Spleen (tissue), 7 donors: ENCODE measurements around the gene CENPVL3.

Source experiments
- CTCF ChIP-seq, 11 experiments: fragments of 200-600 bp in 7 of 11; fragments of 450-650 bp in 4 of 11; sonication (generic) in 4 of 11; IDR thresholded peaks in 8 of 11; conservative IDR thresholded peaks in 3 of 11; 1 replicate in 7 of 11; 2 replicates in 4 of 11; pipeline versions ENCODE4 v1.4.0 to v1.8.0; 2016 to 2021; ENCODE audit warnings: antibody characterized with exemption in 11 of 11, inconsistent platforms in 4 of 11, mild to moderate bottlenecking in 1 of 11
- POLR2A ChIP-seq, 3 donors: fragments of 450-650 bp; IDR thresholded peaks; one replicate each; pipeline ENCODE4 v1.5.1; 2017; ENCODE audit warnings: antibody characterized with exemption in 3 of 3, mild to moderate bottlenecking in 1 of 3
- donor health status: DM: no; HTN: no; CAD: no; lungs with moderate emphysema.
- donor health status: DM: no; HTN: no; CAD: no.
- donor health status: DM: no; HTN: no; CAD: no.

- TF ChIP-seq CTCF (IDR thresholded peaks at IDR 0.05 in 8 of 11, conservative IDR thresholded peaks at IDR 0.05 in 3 of 11) (no peak), POLR2A (IDR thresholded peaks at IDR 0.05) (no peak)
These were observed 10.6 kb downstream of the CENPVL3 start for GRCh38 chrX:51608126-51608525.
